GM19324 (cell line): ENCODE results near the gene REL.

Source experiments
- ATAC-seq: cut with Tn5 transposase; IDR thresholded peaks from one replicate; pipeline ENCODE4 v1.9.1; 2021; ENCODE audit warnings: mild to moderate bottlenecking, moderate library complexity; ENCODE audit not compliant: unreplicated experiment, low FRiP score

The REL gene

GRCh38 chr2:60961457-60961856, 80.1 kb downstream of the REL start:
- no peak for ATAC-seq

DNA sequence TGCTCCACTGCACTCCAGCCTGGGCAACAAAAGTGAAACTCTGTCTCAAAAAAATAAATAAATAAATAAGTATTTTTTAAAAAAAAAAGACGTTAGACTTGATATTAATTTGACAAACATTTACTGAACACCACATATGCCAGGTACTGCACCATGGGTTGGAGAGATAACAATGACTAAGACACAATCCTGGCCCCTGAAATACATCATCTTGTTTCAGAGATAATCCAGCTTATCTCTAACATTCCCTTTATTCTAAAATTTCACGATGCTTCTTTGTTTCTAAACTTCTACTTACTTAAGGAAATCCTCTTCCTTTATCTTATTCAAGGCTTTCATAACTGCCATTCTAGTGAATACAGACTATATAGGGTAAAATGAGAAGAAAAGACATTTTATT, 81.2 kb downstream of the REL start:
- no peak for ATAC-seq

- ATAC-seq: no peak
Observed at GRCh38 chr2:60963190-60963589, 81.8 kb downstream of the REL start.

DNA sequence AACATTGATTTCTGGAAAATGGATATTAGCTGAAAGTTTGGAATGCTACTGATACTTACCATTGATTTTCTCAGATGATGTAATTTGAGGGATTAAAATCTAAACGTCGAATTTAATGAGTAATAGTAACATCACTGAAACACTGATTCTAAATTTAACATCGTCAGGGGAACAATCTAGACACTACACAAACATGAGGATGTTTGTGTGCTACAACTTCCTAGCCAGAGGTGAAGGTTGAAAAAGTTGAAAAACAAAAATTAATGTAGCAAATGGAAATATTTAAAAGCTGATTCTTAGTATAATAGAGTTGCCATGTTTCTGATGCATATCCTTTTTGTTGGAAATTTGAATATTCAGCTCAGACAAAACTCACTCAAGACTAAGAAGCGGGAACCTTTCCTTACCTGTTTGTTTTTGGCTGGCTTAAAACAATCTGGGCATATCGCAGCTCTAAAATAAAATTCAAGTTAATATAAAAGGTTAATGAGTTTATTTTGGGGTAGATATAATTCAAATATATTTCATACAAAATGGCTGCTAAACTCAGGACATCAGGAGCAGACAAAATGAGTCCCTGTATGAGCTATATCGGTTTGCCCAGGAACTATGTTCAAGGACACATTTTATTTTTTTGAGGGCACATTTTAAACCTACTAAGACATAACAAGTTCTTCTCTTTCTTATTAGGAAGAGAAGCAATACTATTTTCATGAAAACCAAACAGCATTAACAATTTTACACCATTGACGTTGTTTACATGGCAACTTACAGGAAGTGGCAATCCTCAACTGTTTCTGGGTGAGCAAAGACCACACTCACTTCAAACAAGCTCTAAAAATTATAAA, 83.5 kb downstream of the REL start:
- no peak for ATAC-seq

GRCh38 chr2:60965499-60965785, 84.1 kb downstream of the REL start:
- no peak for ATAC-seq

DNA sequence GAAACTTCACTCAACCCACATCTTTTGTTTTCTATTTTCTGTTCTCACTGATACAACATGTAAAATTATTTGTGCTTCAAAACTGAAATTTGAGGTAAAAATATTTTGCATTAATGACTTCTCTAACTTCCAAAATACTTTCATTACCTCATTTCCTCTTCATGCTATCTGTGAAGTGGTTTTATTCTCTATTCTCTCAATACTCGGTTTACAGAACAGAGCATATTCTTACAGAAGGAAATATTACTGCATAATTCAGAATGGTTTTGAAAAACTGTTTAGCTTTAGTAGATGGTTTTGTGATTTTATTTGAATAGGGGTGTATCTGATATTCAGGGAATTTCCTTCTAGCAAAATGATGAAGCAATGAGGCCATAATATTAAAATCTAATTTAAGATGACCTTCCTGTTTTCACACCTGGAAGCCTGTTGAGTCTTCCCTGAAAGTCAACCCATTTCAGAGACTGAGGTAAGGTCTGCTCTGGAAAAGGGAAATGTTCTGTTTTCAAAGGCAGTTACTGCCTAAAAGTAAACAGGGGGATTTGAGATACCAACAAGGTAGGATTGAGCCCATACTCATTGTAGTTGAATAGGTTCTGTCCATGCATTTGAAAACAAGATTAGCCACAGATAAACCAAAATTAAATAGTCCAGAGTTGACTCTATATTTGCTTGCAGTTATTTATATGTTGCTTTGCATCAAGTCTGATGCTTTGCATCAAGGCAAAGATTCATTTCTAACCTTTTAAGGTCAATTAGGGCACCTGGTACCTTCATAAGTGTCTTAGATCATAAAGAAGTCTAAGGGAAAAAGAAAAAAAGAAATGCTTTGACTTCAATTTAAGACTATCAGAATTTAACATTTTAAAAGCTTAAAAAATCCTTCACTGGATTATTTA, 85.4 kb downstream of the REL start:
- peak; percentile 75 for ATAC-seq

DNA sequence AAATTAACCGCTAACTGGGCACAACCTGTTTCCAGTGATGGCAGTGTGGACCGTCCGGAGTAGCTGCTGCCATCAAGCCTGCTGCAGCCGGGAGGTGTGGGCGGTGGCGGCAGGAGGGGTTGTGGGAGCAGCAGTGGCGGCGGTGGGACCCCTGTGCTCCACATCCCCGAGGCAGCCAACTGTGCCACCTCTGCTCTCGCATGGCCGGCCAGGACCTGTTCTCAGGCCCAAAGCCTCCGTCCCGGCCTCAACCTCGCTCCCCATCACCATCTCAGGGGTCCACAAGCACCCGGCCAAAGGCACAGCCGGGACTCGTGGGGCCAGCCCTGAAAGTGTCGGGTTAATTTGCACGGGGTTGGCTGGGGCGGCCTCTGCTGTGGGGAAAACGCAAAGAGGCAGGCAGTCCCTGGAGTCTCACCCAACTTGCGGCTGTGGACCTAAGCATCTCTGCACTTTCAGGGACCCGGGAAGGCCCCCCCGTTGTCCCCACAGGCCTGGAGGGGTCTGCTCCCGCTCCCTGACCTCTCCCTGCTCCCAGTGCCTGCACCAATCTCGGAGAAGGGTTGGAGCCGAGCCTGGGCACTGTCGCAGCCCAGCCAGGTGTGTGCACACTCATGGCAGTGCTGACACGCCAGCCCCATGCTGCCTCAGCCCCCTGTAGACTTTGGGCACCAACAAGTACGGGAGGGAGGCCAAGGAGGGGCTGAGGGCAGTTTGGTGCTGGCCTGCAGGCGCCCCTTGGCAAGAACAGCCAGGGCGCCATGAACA, 91.7 kb downstream of the REL start:
- ATAC-seq: no peak

GRCh38 chr2:60973705-60974104, 92.3 kb downstream of the REL start:
- ATAC-seq: no peak

- ATAC-seq: no peak
Observed at GRCh38 chr2:60974652-60975051, 93.3 kb downstream of the REL start.
